Progenitor cell of endocrine pancreas (in vitro differentiated cells): ENCODE data around the gene TMTC2. TPM values are rescaled to one million over a fixed set of nuclear protein-coding genes. Genes with fewer than 3 reads are reported as not detected.

Source experiments
- DNase-seq: peaks from one replicate; pipeline ENCODE4 v3.0.0; 2021; ENCODE audit warnings: low spot score; ENCODE audit not compliant: unreplicated experiment
- H3K27ac Mint-ChIP-seq: 2 replicates; pipeline ENCODE4 v1.8.0; 2021; ENCODE audit warnings: mild to moderate bottlenecking, moderate library complexity, mixed read lengths
- H3K27me3 Mint-ChIP-seq: 2 replicates; pipeline ENCODE4 v1.8.0; 2021; ENCODE audit warnings: mixed read lengths
- H3K36me3 Mint-ChIP-seq: 2 replicates; pipeline ENCODE4 v1.8.0; 2022; ENCODE audit warnings: mixed read lengths; ENCODE audit not compliant: insufficient read depth
- H3K4me1 Mint-ChIP-seq: 2 replicates; pipeline ENCODE4 v1.8.0; 2021; ENCODE audit warnings: low read depth, mixed read lengths
- H3K4me3 Mint-ChIP-seq: 2 replicates; pipeline ENCODE4 v1.8.0; 2021; ENCODE audit warnings: low read depth, mild to moderate bottlenecking, moderate library complexity, mixed read lengths
- H3K9me3 Mint-ChIP-seq: 2 replicates; pipeline ENCODE4 v1.8.0; 2021; ENCODE audit warnings: low read depth, mixed read lengths
- CTCF ChIP-seq: fragments of 200-600 bp; sonication (generic); IDR thresholded peaks from one replicate; pipeline ENCODE4 v1.5.0; 2021; ENCODE audit warnings: antibody characterized with exemption, mild to moderate bottlenecking; ENCODE audit not compliant: unreplicated experiment
- total RNA-seq: library from RNA; stranded (reverse); gene quantifications from 2 replicates; pipeline ENCODE4 v1.2.1, GENCODE V29; 2021

TMTC2 gene
- total RNA-seq, 1 donor from 2014 or later = 15.4 TPM

GRCh38 chr12:82774666-82775065 is 88.0 kb downstream of the TMTC2 start:
- no peak overlapping the region for H3K27ac Mint-ChIP-seq
- H3K27me3 Mint-ChIP-seq = no peaks in the 10 kb centered on the region
- H3K4me1 Mint-ChIP-seq = no peaks in the 10 kb centered on the region
- no peak overlapping the region for H3K4me3 Mint-ChIP-seq
- H3K9me3 Mint-ChIP-seq = no peaks in the 10 kb centered on the region
- no peak for DNase-seq
- TF ChIP-seq CTCF = no peak
- H3K36me3 Mint-ChIP-seq = peaks cover 1% of the 10 kb centered on the region

DNA sequence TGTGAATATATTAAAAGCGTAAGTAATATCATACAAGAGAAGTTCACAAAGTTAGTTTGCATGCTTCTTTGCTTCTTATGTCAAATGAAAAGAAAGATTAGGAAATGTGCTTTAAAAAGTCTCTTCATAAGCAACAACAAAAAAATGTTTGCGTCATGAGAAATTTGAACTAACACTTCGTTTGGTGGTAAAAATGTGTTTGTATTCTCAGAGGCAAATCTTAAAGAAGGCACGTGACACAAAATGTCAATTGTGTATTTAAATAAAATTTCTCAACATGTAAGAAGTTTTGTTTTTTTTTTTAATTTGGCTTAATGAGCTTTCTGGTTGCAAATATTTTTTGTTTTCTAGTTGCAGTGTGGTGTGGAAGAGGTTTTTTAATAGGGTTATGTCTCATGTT is 93.8 kb downstream of the TMTC2 start:
- TF ChIP-seq CTCF = no peak
- Mint-ChIP-seq H3K9me3 (no peaks in the 10 kb centered on the region), H3K27ac (no peak overlapping the region), H3K36me3 (peaks cover 1% of the 10 kb centered on the region), H3K27me3 (no peaks in the 10 kb centered on the region), H3K4me1 (peaks cover 2% of the 10 kb centered on the region), H3K4me3 (no peak overlapping the region)
- no peak for DNase-seq

DNA sequence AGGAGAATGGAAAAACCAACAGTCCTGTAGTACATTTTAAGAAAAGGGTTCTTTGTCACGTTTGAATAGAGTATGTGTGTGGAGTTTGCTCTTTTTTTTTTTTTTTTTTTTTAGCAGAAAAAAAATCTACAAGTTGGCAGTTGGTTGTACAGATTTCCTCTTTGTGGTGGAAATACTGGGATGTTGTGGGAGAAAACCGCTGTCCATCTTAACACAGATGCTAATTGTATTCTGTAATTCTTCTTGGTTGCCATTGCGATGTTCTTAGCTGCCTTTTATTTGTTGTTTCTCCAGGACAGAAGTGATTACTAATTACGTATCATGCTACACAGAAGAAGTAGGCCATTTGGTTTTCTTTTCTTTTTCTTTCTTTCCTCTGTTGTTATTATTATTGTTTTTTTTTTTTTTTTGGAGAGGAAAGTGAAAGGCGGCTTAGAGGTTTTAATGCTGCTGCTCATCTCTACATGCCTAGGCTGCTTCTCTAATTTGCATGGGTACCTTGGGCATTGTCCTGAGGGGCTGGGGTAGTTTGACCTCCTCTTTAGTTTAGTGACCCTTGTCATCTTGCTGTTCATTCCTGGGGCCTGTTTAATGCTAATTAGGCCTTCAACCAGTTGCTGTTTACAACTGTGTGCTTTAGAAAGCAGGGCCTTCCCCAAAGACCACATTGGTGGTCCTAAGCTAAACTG is 94.7 kb downstream of the TMTC2 start:
- no peak for TF ChIP-seq CTCF
- no peaks in the 10 kb centered on the region for H3K9me3 Mint-ChIP-seq
- no peaks in the 10 kb centered on the region for H3K27me3 Mint-ChIP-seq
- H3K36me3 Mint-ChIP-seq = peaks cover 1% of the 10 kb centered on the region
- no peak overlapping the region for H3K4me3 Mint-ChIP-seq
- no peak for DNase-seq
- no peak overlapping the region for H3K27ac Mint-ChIP-seq
- H3K4me1 Mint-ChIP-seq = peaks cover 2% of the 10 kb centered on the region

DNA sequence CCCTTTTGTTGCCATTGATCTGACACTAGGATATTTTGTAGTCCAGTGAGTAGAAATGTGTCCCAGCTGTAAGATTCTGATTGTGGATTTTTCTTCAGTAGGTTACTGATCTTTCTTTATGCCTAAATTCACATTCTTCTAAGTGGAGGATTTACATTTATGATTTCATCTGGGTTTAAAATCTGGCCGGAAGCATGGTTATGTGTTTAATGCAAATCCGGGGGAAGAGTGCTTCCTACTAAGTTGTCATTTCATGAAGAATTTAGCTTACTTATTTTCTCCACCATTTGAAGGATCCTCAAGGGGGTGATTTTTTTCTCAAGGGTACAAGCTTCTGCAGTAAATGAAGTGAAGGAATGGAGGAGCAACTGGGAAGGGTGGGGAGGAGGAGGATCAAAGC is 96.7 kb downstream of the TMTC2 start:
- Mint-ChIP-seq H3K4me1 (peaks cover 2% of the 10 kb centered on the region), H3K36me3 (peaks cover 1% of the 10 kb centered on the region), H3K4me3 (no peak overlapping the region), H3K27me3 (no peaks in the 10 kb centered on the region), H3K27ac (no peak overlapping the region), H3K9me3 (no peaks in the 10 kb centered on the region)
- no peak for TF ChIP-seq CTCF
- no peak for DNase-seq

- H3K36me3 Mint-ChIP-seq = no peaks in the 10 kb centered on the region
- no peak for DNase-seq
- peaks cover 1% of the 10 kb centered on the region for H3K4me1 Mint-ChIP-seq
- no peak overlapping the region for H3K27ac Mint-ChIP-seq
- H3K4me3 Mint-ChIP-seq = no peak overlapping the region
- H3K9me3 Mint-ChIP-seq = no peaks in the 10 kb centered on the region
- TF ChIP-seq CTCF = no peak
- no peaks in the 10 kb centered on the region for H3K27me3 Mint-ChIP-seq
Observed at GRCh38 chr12:82787016-82787415, 100.3 kb downstream of the TMTC2 start.
